KBM-7 (cell line): ENCODE measurements around the gene MPL.

Experiments used
- DNase-seq: peaks from one replicate; pipeline ENCODE4 v3.0.0-alpha.2; 2015
- in situ Hi-C: fragments of 300-500 bp; cut with MboI; formaldehyde crosslinking; loops from 2 replicates; pipeline ENCODE4 v1.14.3; 2020; ENCODE audit warnings: low sequenced_read_pairs, low pct_unique_long_range_greater_than_20kb, mixed read lengths

Gene MPL

GRCh38 chr1:43349594-43350306 is 12.1 kb downstream of the MPL start:
- in situ Hi-C loops, result no loop called here
- DNase-seq, result no peak

DNA sequence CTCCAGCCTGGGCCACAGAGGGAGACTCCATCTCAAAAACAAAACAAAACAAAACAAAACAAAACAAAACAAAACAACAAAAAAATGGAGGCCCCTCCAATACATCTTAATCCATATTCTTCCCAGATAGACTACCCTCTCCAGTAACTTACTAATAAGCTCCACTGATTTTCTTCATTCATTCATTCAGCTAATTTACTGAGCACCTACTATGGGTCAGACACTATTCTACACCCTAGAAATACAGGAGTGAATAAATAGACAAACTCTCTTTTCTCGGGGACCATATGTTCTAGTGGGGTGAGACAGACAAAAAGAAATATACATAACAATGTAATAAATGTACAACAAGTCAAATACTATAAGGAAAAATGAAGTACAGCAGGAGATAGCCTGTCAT is 13.4 kb downstream of the MPL start:
- in situ Hi-C loops, result no loop called here
- no peak for DNase-seq

DNA sequence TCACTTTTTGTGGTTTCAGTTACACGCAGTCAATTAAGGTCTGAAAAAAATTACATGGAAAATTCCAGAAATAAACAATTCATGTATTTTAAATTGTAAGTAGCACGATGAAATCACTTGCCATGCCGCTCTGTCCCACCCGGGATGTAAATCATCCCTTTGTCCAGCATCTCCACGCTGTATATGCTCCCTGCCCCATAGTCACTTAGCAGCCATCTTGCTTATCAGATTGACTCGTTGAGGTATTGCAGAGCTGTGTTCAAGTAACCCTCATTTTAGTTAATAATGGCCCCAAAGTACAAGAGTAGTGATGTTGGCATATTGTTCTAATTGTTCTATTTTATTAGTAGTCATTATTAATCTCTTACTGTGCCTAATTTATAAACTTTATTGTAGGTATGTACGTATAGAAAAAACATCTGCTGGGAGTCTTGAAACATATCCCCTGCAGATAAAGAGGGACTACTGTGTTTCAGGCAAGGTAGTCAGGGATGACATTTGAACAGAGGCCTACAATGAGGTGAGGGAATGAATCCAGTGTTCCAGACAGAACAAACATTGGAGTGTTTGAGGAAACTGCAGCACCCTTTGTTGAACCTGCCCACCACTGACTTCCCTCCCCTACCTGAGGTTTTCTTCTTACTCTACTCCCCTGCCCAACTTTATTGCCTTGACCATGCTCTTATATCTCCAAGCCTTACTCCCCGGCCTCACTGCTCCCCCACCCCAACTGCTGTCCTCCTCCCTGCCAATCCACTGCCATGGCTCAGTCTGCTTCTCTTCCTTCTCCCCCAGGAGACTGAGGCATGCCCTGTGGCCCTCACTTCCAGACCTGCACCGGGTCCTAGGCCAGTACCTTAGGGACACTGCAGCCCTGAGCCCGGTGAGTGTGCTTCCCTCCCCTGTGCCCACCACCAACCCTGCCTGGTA is 14.1 kb downstream of the MPL start:
- DNase-seq, result no peak
- in situ Hi-C loops, result no loop called here

DNA sequence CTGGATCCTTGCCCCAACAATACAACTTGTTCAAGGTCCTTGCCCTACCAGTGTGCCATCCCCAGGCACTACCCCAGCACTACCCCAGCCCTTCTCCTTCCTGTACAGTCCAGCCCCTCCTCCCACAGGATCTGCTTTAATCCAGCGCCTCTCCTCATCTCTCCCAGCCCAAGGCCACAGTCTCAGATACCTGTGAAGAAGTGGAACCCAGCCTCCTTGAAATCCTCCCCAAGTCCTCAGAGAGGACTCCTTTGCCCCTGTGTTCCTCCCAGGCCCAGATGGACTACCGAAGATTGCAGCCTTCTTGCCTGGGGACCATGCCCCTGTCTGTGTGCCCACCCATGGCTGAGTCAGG is 14.7 kb downstream of the MPL start:
- DNase-seq, result no peak
- in situ Hi-C loops, result no loop called here

DNA sequence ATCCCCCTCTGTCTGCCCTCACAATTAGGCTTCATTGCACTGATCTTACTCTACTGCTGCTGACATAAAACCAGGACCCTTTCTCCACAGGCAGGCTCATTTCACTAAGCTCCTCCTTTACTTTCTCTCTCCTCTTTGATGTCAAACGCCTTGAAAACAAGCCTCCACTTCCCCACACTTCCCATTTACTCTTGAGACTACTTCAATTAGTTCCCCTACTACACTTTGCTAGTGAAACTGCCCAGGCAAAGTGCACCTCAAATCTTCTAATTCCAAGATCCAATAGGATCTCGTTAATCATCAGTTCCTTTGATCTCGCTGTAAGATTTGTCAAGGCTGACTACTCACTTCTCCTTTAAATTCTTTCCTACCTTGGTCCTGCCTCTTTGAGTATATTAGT is 15.3 kb downstream of the MPL start:
- in situ Hi-C loops, result no loop called here

DNA sequence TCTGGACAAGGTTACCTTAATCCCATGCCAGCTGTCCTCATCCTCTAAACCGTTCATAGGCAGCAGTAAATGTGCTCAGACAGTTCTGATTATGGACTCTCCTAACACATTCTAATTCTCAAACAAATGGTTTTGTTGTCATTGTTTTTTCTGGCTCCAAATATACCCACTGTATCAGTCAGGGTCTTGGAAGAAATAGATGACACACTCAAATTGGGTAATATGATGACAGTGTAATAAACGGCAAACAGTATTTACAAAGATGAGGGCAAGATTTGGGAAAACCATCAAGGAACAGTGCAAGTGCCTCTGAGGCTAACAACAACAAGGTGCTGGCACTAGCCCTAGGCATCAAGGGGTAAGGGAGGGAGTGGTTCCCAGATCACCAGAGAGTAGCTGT is 16.9 kb downstream of the MPL start:
- no peak for DNase-seq
- in situ Hi-C loops, result no loop called here

More for the DNA sequence above, 15.3 kb downstream of the MPL start:
- DNase-seq, result no peak

- in situ Hi-C loops, result no loop called here
These were observed 17.3 kb downstream of the MPL start for GRCh38 chr1:43354936-43355335.

GRCh38 chr1:43357251-43357650 is 19.6 kb downstream of the MPL start:
- in situ Hi-C loops, result no loop called here
- no peak for DNase-seq

More at GRCh38 chr1:43354936-43355335, 17.3 kb downstream of the MPL start:
- DNase-seq, result no peak

- in situ Hi-C loops, result no loop called here
- DNase-seq, result peak; percentile 76
These were observed 20.6 kb downstream of the MPL start for GRCh38 chr1:43358121-43358745.

- in situ Hi-C loops, result no loop called here
- peak; percentile 97 for DNase-seq
These were observed 21.4 kb downstream of the MPL start, which contains the start of gene CDC20 for GRCh38 chr1:43358746-43359693. Gene CDC20, plus strand, starts transcription at chr1:43358981. Its CDS starts 235 bp downstream, at chr1:43359216.

DNA sequence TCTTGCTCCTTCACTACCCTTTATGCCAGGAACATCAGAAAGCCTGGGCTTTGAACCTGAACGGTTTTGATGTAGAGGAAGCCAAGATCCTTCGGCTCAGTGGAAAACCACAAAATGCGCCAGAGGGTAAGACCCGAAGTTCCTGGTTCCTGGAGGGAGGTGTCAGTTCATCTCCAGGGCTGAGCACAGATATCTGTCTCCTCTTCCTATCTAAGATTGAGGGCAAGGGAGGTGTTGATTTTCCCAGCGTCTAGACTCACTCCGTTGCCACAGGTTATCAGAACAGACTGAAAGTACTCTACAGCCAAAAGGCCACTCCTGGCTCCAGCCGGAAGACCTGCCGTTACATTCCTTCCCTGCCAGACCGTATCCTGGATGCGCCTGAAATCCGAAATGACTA is 22.1 kb downstream of the MPL start:
- no peak for DNase-seq
- in situ Hi-C loops, result no loop called here

DNA sequence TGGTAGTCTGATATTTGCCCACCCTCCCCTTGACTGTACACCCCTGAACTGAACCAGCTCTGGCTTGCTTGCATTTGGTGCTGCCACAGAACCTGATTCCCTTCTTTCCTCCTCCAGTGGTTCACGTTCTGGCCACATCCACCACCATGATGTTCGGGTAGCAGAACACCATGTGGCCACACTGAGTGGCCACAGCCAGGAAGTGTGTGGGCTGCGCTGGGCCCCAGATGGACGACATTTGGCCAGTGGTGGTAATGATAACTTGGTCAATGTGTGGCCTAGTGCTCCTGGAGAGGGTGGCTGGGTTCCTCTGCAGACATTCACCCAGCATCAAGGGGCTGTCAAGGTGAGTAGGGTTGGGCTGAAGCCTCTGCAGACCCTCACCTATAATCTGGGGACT is 23.0 kb downstream of the MPL start:
- in situ Hi-C loops, result no loop called here
- DNase-seq, result no peak

GRCh38 chr1:43363283-43363934 is 25.8 kb downstream of the MPL start:
- no peak for DNase-seq
- in situ Hi-C loops, result no loop called here

GRCh38 chr1:43363935-43364525 is 26.4 kb downstream of the MPL start:
- in situ Hi-C loops, result no loop called here
- DNase-seq, result no peak

DNA sequence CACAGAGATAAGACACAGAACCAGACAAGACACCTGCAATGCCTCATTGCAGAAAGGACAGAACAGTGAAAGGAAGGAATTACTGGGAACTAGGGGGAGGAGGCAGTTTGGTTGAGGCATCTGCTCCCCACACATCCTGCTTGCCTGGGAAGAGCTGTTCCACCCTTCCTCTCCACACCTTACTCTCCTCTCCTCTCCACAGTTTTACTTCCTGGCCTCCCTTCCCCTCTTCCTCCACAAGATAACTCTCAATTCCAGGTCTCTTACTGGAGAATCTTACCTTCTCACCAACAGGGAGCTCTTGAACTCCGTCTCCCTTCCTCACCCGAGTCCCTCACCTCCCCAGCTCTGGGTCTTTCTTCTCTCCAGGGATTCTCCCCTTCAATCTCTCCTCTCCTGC is 28.1 kb downstream of the MPL start:
- in situ Hi-C loops, result no loop called here
- DNase-seq, result no peak

DNA sequence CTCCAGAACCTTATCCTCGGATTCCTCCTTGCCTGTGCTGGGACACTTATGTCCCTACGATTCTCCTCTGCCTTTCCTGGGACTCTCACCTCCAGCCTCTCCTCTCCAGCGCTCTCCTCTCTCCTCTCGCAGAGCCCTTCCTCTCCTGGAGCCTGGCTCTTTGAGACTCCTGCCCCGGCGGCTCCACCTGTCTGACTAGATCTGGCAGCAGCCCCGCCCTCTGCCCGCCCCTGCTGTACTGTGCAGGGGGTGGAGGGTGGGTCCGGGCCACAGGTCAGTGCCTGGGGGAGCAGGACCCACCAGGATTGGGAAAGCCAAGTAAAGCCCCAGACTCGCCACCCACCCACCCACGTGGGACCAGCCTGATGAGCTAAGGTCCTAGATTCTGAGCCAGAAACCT is 28.6 kb downstream of the MPL start:
- in situ Hi-C loops, result no loop called here
- DNase-seq, result no peak

DNA sequence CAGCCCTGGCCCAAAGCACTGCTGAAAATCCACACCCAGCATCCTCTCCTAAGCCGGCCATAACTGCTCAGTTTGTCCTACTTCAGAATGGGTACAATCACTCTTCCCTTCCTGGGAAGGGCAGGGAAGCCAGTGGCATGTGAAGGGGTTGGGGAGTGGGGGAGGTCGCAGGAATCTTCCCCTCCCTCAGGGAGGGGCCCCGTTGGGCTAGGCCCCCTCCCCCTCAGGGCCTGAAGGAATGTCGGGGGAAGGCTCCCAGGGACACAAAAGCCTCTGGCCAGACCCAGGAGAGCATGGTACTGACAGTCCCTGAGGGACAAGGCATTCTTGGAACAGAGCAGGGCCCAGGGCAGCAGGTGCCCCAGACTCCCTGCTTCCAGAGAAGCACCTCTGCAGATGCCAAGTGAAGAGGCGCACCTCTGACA is 29.0 kb downstream of the MPL start:
- in situ Hi-C loops, result no loop called here
- no peak for DNase-seq
